Activated T-helper 17 cell treated with anti-CD3 and anti-CD28 coated beads, Interleukin-2, amount 50 U/mL, for 72 hours (primary cell): ENCODE data around the gene KRT4. TPM values are rescaled to one million over a fixed set of nuclear protein-coding genes. Genes with fewer than 3 reads are reported as not detected.
"Not testable (repeated sequence)": the region's sequence is repeated elsewhere in the genome, so short reads cannot be mapped to it uniquely, and the experiment has no call there.

Experiments
- ATAC-seq: fragments of 150-1000 bp; cut with Tn5 transposase; replicated peaks from 2 replicates; pipeline ENCODE4 v1.10.0; 2021; ENCODE audit warnings: mild to moderate bottlenecking, moderate library complexity
- H3K27ac Mint-ChIP-seq: one replicate; pipeline ENCODE4 v1.8.0; 2022; ENCODE audit warnings: mixed read lengths
- H3K27me3 Mint-ChIP-seq: one replicate; pipeline ENCODE4 v1.8.0; 2022; ENCODE audit warnings: mixed read lengths
- H3K36me3 Mint-ChIP-seq: one replicate; pipeline ENCODE4 v1.8.0; 2022; ENCODE audit warnings: low read depth, mild to moderate bottlenecking, mixed read lengths
- H3K4me1 Mint-ChIP-seq: one replicate; pipeline ENCODE4 v1.8.0; 2022; ENCODE audit warnings: mixed read lengths
- H3K4me3 Mint-ChIP-seq: one replicate; pipeline ENCODE4 v1.8.0; 2022; ENCODE audit warnings: mild to moderate bottlenecking, mixed read lengths
- H3K9me3 Mint-ChIP-seq: one replicate; pipeline ENCODE4 v1.8.0; 2022; ENCODE audit warnings: mixed read lengths
- total RNA-seq, 2 donors: library from RNA; stranded (reverse); gene quantifications; one replicate each; pipeline ENCODE4 v1.2.3, GENCODE V29; 2022

The KRT4 gene
- total RNA-seq, 2 donors from 2014 or later: not detected

DNA sequence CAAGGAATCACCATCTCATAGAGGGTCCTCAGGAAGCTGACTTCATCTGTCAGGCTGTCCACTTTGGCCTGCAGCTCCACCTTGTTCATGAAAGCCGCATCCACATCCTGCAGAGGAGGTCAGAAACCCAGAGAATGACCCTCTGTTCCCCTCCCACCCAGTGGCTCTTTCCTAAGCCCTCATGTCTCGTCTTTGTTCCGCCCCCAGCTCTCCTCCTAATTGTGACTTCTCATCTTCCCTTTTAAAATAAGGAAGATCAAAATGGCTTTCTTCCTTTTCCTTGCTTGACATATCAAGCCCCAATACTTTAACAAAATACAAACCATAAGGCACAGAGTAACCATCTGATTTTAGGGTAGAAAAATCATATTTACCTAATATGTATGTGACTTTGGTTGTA lies 41.1 kb downstream of the KRT4 start:
- Mint-ChIP-seq H3K27ac (no peak overlapping the region), H3K27me3 (peaks cover 6% of the 10 kb centered on the region), H3K9me3 (no peaks in the 10 kb centered on the region), H3K36me3 (no peaks in the 10 kb centered on the region), H3K4me1 (no peaks in the 10 kb centered on the region), H3K4me3 (no peak overlapping the region)
- no peak for ATAC-seq

DNA sequence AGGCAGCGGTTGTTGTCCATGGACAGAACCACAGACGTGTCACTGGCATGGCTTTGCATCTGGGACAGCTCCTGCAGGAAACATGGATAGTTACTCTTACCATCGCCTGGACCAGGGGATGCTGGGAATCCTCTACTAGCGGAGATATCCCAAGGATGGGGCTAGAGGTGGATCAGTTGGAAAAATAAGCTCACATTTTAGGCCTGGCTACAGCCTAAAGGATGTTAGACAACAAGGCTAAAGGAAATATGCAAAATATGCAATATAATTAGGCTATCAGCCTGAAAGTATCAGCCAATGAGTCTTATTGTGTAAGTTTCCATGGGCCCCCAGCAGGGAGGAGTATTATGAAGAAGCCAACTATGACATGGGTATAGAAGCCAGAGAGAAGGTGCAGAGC lies 41.7 kb downstream of the KRT4 start:
- Mint-ChIP-seq H3K36me3 (no peaks in the 10 kb centered on the region), H3K27ac (no peak overlapping the region), H3K9me3 (no peaks in the 10 kb centered on the region), H3K27me3 (peaks cover 10% of the 10 kb centered on the region), H3K4me3 (no peak overlapping the region), H3K4me1 (no peaks in the 10 kb centered on the region)
- no peak for ATAC-seq

- Mint-ChIP-seq H3K4me1 (no peaks in the 10 kb centered on the region), H3K4me3 (no peak overlapping the region), H3K27ac (no peak overlapping the region), H3K36me3 (no peaks in the 10 kb centered on the region), H3K27me3 (peaks cover 10% of the 10 kb centered on the region), H3K9me3 (no peaks in the 10 kb centered on the region)
- no peak for ATAC-seq
Observed at GRCh38 chr12:52771505-52771904, 42.4 kb downstream of the KRT4 start.

DNA sequence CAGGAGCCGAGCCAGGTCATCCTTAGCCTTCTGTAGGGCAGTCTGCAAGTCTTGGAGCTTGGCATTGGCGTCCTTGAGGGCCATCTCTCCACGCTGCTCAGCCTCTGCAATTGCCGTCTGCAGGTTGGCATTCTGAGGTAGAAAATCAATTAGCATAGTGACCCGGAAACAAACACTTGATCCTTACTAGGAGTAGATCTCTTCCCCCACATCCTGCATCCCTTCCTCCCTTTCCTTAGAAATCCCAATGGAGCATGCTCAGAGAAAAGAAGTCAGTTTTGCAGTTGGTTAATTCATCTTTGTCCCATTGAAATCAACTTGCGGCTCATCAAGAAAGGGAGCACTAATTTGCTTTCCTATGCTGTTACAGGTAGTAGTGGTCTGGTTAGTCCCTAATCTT lies 42.8 kb downstream of the KRT4 start:
- H3K4me1 Mint-ChIP-seq: no peaks in the 10 kb centered on the region
- no peaks in the 10 kb centered on the region for H3K9me3 Mint-ChIP-seq
- no peak overlapping the region for H3K4me3 Mint-ChIP-seq
- H3K36me3 Mint-ChIP-seq: no peaks in the 10 kb centered on the region
- ATAC-seq: no peak
- peaks cover 10% of the 10 kb centered on the region for H3K27me3 Mint-ChIP-seq
- H3K27ac Mint-ChIP-seq: no peak overlapping the region

DNA sequence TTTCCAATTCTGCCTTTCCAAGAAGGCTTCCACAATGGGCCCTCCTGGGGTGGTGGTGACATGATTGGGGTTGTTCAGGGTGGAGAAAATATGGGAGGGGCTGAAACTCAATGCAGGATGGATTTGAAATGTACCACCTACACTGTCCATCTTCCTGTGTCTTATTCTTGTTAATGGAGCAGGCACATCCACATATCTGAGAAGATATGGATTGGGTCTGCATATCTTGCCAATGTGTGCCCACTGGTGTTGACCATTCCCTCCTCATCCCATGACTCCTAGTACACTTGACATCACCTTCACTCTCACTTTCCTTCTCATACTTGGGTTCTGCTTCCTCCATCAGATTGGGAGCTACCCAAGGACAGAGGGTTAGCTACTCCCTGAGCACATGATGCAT lies 44.0 kb downstream of the KRT4 start:
- H3K9me3 Mint-ChIP-seq: no peaks in the 10 kb centered on the region
- H3K36me3 Mint-ChIP-seq: no peaks in the 10 kb centered on the region
- ATAC-seq: no peak
- no peak overlapping the region for H3K27ac Mint-ChIP-seq
- H3K27me3 Mint-ChIP-seq: peaks cover 10% of the 10 kb centered on the region
- H3K4me1 Mint-ChIP-seq: no peaks in the 10 kb centered on the region
- H3K4me3 Mint-ChIP-seq: no peak overlapping the region

GRCh38 chr12:52769354-52769753 lies 44.6 kb downstream of the KRT4 start:
- no peak overlapping the region for H3K27ac Mint-ChIP-seq
- H3K27me3 Mint-ChIP-seq: peaks cover 10% of the 10 kb centered on the region
- H3K9me3 Mint-ChIP-seq: no peaks in the 10 kb centered on the region
- ATAC-seq: no peak
- H3K36me3 Mint-ChIP-seq: no peaks in the 10 kb centered on the region
- no peaks in the 10 kb centered on the region for H3K4me1 Mint-ChIP-seq
- no peak overlapping the region for H3K4me3 Mint-ChIP-seq

GRCh38 chr12:52768479-52769200 lies 45.3 kb downstream of the KRT4 start:
- Mint-ChIP-seq H3K4me3 (no peak overlapping the region), H3K27me3 (peaks cover 10% of the 10 kb centered on the region), H3K9me3 (no peaks in the 10 kb centered on the region), H3K36me3 (no peaks in the 10 kb centered on the region), H3K4me1 (no peaks in the 10 kb centered on the region), H3K27ac (no peak overlapping the region)
- no peak for ATAC-seq

DNA sequence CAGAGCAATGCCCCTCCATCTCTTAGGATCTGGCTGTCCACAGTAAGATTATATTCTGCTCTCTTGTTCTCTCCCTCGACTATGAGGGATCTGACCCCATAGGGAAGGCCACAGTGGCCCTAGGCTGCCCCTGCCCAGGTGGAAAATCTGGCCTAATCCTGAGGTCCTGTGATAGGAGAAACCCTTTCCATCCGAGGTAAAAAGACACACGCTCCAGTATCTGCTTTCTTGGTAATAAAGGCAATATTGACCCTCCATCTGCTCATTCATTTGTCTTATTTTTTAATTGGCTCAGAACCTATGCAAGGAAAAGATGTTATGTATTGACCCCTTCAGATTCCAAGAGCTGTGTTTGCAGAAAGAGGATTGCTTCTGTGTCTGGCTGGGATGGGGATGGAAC lies 46.5 kb downstream of the KRT4 start:
- Mint-ChIP-seq H3K4me3 (no peak overlapping the region), H3K4me1 (no peaks in the 10 kb centered on the region), H3K36me3 (no peaks in the 10 kb centered on the region), H3K27me3 (peaks cover 10% of the 10 kb centered on the region), H3K27ac (no peak overlapping the region), H3K9me3 (no peaks in the 10 kb centered on the region)
- no peak for ATAC-seq

GRCh38 chr12:52767020-52767379 lies 46.9 kb downstream of the KRT4 start:
- no peak for ATAC-seq
- Mint-ChIP-seq H3K9me3 (no peaks in the 10 kb centered on the region), H3K27me3 (peaks cover 10% of the 10 kb centered on the region), H3K27ac (no peak overlapping the region), H3K4me3 (no peak overlapping the region), H3K4me1 (no peaks in the 10 kb centered on the region), H3K36me3 (no peaks in the 10 kb centered on the region)

DNA sequence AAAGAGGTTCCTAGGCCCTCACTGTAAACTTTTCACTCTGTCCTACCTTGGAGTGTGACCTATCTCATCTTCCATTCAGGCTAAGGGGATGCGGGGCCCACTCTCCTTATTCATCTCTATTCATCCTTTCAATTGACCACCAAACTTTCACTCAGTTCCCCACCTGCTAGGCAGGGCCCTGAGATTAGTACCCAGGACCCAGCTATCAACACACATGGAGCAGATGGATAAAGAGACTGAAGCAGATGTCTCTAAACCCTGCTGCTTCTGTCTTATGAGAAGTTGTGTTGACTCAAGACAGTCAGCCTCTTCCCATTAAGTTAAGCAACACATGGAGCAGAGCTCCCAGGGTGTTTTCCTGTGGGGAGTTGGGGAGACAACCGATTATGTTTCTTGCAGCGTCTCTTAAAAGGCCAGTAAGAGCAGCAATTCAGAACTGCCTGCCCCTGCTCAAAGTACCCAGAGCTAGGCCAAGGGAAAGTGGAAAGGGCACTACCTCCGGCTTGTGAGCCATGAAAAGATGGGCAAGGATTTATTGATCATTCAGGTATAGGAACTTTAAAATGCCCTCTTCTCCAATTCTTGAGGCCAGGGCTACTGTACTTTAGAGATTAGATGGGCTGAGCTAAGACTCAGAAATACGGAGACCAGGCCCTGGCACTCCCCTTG lies 47.4 kb downstream of the KRT4 start:
- H3K27me3 Mint-ChIP-seq: peaks cover 10% of the 10 kb centered on the region
- H3K4me1 Mint-ChIP-seq: no peaks in the 10 kb centered on the region
- no peak for ATAC-seq

DNA sequence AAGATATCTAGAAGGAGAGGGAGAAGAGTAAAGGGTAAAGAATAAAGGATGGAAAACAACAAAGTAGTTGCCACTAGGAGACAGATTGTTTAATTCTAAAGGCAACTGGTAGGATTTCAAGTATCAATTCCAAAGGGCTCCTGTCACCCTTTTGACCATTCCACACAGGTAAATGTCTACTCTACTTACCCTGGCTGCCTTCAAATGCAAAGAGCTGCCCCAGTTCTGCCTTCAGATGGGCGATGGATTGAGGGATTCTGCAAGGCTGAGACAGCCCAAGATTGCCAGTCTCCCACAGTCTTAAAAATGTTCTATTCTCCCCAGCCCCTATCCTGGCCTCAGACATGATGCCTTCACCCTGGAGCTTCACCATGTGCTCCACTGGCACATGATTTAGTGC lies 48.2 kb downstream of the KRT4 start:
- ATAC-seq: no peak
- Mint-ChIP-seq H3K27ac (no peak overlapping the region), H3K27me3 (peaks cover 10% of the 10 kb centered on the region), H3K9me3 (no peaks in the 10 kb centered on the region), H3K36me3 (no peaks in the 10 kb centered on the region), H3K4me1 (no peaks in the 10 kb centered on the region), H3K4me3 (no peak overlapping the region)

More for the DNA sequence above, 47.4 kb downstream of the KRT4 start:
- no peak overlapping the region for H3K27ac Mint-ChIP-seq
- no peaks in the 10 kb centered on the region for H3K36me3 Mint-ChIP-seq
- H3K4me3 Mint-ChIP-seq: no peak overlapping the region
- H3K9me3 Mint-ChIP-seq: no peaks in the 10 kb centered on the region

DNA sequence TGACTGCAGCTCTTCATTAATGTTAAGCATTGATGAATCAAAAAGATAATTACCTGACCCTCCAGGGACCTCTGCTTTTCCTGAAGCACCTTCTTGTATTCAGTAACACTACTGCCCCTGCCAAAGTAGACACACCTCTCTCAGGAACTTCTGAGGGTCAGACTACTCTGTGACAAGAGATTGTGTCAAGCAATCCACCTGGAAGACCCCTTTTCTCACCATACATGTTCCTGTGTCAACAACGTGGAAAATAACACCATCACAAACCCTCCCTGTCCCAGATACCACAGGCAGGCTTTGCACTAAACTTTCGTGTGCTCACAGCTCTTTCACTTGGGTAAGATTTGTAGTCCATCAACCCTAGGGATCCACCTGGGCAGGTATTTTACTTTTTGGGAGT lies 49.9 kb downstream of the KRT4 start:
- H3K27me3 Mint-ChIP-seq: peaks cover 4% of the 10 kb centered on the region
- no peaks in the 10 kb centered on the region for H3K4me1 Mint-ChIP-seq
- H3K4me3 Mint-ChIP-seq: no peak overlapping the region
- H3K27ac Mint-ChIP-seq: no peak overlapping the region
- no peaks in the 10 kb centered on the region for H3K9me3 Mint-ChIP-seq
- ATAC-seq: no peak
- H3K36me3 Mint-ChIP-seq: no peaks in the 10 kb centered on the region

DNA sequence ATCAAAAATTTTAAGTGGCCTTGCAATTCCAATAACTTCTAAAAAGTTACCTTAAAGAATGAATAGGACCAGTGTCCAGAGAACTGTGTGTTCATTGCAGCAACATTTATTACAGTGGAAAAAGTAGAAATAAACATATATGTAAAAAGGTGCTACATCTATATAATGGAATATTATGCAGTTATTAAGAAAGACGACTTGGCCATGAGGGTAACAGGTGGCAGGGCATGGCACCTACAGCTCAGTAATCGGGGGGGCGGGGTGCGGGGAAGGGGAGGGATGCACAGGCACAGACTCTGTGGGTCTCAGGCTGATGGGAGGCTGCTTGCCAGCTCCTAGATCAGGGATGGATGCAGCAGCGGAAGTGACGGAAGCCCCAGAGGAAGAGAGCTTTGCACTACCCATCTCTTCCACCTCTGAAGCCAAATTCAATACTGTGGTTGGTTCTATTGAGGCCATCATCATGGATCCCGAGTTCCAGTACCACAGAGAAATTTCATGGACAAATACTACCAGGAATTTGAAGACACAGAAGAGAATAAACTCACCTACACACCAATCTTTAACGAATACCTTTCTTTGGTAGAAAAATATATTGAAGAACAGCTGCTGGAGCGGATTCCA lies 50.8 kb downstream of the KRT4 start:
- H3K4me1 Mint-ChIP-seq: no peaks in the 10 kb centered on the region

DNA sequence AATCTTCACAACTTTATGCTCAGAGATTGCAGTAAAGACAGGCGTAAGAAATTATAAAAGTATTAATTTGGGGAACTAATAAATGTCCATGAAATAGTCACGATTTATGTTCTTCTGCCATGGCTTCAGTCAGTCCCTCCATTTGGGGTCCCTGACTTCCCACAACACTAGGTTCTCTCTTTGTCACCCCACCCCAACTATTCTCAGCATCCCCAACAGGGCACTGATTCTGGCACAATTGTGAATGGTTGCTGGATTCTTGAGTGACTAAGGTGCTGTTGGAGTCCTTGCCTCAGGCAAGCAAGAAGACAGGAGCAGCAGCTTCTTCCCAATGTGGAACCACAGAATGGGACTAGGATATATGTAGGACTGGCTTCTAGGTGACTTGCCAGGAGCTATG lies 52.1 kb downstream of the KRT4 start:
- Mint-ChIP-seq H3K9me3 (no peaks in the 10 kb centered on the region), H3K4me1 (no peaks in the 10 kb centered on the region), H3K27ac (no peak overlapping the region), H3K27me3 (no peaks in the 10 kb centered on the region), H3K4me3 (no peak overlapping the region), H3K36me3 (no peaks in the 10 kb centered on the region)
- ATAC-seq: no peak

More for the DNA sequence above, 50.8 kb downstream of the KRT4 start:
- no peak overlapping the region for H3K27ac Mint-ChIP-seq
- no peaks in the 10 kb centered on the region for H3K36me3 Mint-ChIP-seq
- H3K4me3 Mint-ChIP-seq: no peak overlapping the region
- ATAC-seq: no peak
- peaks cover 4% of the 10 kb centered on the region for H3K27me3 Mint-ChIP-seq
- H3K9me3 Mint-ChIP-seq: no peaks in the 10 kb centered on the region

DNA sequence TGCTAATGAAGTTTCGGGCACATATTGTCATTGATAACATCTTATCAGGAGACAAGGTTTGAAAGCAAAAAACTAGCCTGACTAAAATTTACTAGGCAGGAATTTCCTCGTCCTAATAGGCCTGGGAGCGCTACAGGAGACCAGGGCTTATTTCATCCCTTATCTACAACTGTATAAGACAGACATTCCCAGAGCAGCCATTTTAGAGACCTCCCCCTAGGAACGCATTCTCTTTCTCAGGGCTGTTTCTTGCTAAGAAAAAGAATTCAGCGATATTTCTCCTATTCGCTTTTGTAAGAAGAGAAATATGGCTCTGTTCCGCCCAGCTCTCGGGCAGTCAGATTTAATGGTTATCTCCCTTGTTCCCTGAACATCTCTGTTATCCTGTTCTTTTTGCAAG lies 52.7 kb downstream of the KRT4 start:
- not testable (repeated sequence) for H3K4me3 Mint-ChIP-seq, H3K27ac Mint-ChIP-seq, H3K9me3 Mint-ChIP-seq, H3K4me1 Mint-ChIP-seq, H3K27me3 Mint-ChIP-seq, H3K36me3 Mint-ChIP-seq, ATAC-seq
